GM12878 (cell line): Measurements from ENCODE around the gene STK26. TPM values are rescaled to one million over a fixed set of nuclear protein-coding genes. Genes with fewer than 3 reads are reported as not detected.

Experiments used
- ATAC-seq: fragments of 200-7000 bp; cut with Tn5 transposase; 3 replicates; pipeline ENCODE4 v1.9.1; 2020; ENCODE audit warnings: mild to moderate bottlenecking, moderate library complexity
- BruUV-seq: library from RNA; stranded (reverse); fragments of 400-500 nt; replicated peaks from 2 replicates; lab custom pipeline; 2021; lab: Mats Ljungman, UMichigan
- CTCF ChIA-PET: fragments of 300-600 bp; sonication (Branson Sonifier 250); formaldehyde crosslinking; extraction: SDS; loops from one replicate; lab custom pipeline; 2021; ENCODE audit warnings: inconsistent platforms; lab: Yijun Ruan, JAX
- POLR2A ChIA-PET: fragments of 350-600 bp; formaldehyde crosslinking; extraction: SDS; loops from one replicate; lab custom pipeline; 2021; ENCODE audit warnings: inconsistent platforms; lab: Charles Lee
- RAD21 ChIA-PET: fragments of 300-600 bp; sonication (Branson Sonifier 250); formaldehyde crosslinking; loops from one replicate; lab custom pipeline; 2023; ENCODE audit warnings: antibody characterized with exemption; ENCODE audit not compliant: unreplicated experiment; lab: Charles Lee
- SMC1A ChIA-PET: fragments of 300-600 bp; sonication (Branson Sonifier 250); formaldehyde crosslinking; loops from one replicate; lab custom pipeline; 2023; ENCODE audit not compliant: unreplicated experiment, uncharacterized antibody; lab: Charles Lee
- DNase-seq: peaks from one replicate; pipeline ENCODE4 v3.0.0-alpha.2; 2011; ENCODE audit warnings: low read depth, low spot score
- FAIRE-seq: peaks from 3 replicates; lab custom pipeline; 2011; peaks lifted over from hg19 to GRCh38; lab: Jason Lieb, UNC
- H2AFZ ChIP-seq: 2 replicates; pipeline ENCODE4 v1.6.0; 2011; ENCODE audit warnings: low read depth, low read length, control low read depth; ENCODE audit not compliant: control insufficient read depth
- H3K27ac ChIP-seq: 2 replicates; pipeline ENCODE4 v1.5.1; 2011; ENCODE audit warnings: control low read depth; ENCODE audit not compliant: control insufficient read depth, insufficient read depth
- H3K27me3 ChIP-seq, 2 experiments: replicated peaks in 1 of 2; 2 replicates each; pipeline versions ENCODE4 v1.6.0 to v1.6.1; 2011; ENCODE audit warnings: low read length in 1 of 2; ENCODE audit not compliant: control insufficient read depth in 2 of 2, insufficient read depth in 2 of 2
- H3K36me3 ChIP-seq, 2 experiments: 2 replicates each; pipeline ENCODE4 v1.5.1; 2011; ENCODE audit warnings: low read length in 1 of 2; ENCODE audit not compliant: control insufficient read depth in 2 of 2, insufficient read depth in 2 of 2
- H3K4me1 ChIP-seq: 2 replicates; pipeline ENCODE4 v1.6.1; 2011; ENCODE audit warnings: mild to moderate bottlenecking, low read length, moderate library complexity, mixed read lengths; ENCODE audit not compliant: control insufficient read depth, insufficient read depth
- H3K4me2 ChIP-seq: 2 replicates; pipeline ENCODE4 v1.6.0; 2011; ENCODE audit warnings: control low read depth; ENCODE audit not compliant: control insufficient read depth, insufficient read depth
- H3K4me3 ChIP-seq: fragments of 200-600 bp; sonication (generic); 2 replicates; pipeline ENCODE4 v1.5.1; 2016
- H3K79me2 ChIP-seq: 2 replicates; pipeline ENCODE4 v1.6.0; 2011; ENCODE audit warnings: low read length; ENCODE audit not compliant: control insufficient read depth, insufficient read depth
- H3K9ac ChIP-seq: 2 replicates; pipeline ENCODE4 v1.8.0; 2011; ENCODE audit warnings: low read length, control low read depth, mixed read lengths; ENCODE audit not compliant: control insufficient read depth, insufficient read depth
- H3K9me3 ChIP-seq: replicated peaks from 3 replicates; pipeline ENCODE4 v1.5.1; 2011; ENCODE audit warnings: mild to moderate bottlenecking, low read length; ENCODE audit not compliant: control insufficient read depth, insufficient read depth
- H4K20me1 ChIP-seq: 2 replicates; pipeline ENCODE4 v1.6.0; 2011; ENCODE audit not compliant: control insufficient read depth, insufficient read depth
- BHLHE40 ChIP-seq, 2 experiments: fragments of 450-650 bp in 1 of 2; IDR thresholded peaks; 2 replicates each; pipeline ENCODE4 v1.6.1; 2011 to 2017; ENCODE audit warnings: low read depth in 2 of 2, borderline replicate concordance in 1 of 2, improper control_type of control experiment in 1 of 2, low read length in 1 of 2, mild to moderate bottlenecking in 1 of 2
- FOXK2 ChIP-seq: fragments of 450-650 bp; IDR thresholded peaks from 2 replicates; pipeline ENCODE4 v1.6.1; 2017; ENCODE audit warnings: mild to moderate bottlenecking, moderate library complexity
- IKZF1 ChIP-seq: fragments of 450-650 bp; conservative IDR thresholded peaks from 2 replicates; pipeline ENCODE4 v1.6.1; 2017; ENCODE audit warnings: antibody characterized with exemption, mild to moderate bottlenecking
- JUNB ChIP-seq: IDR thresholded peaks from 2 replicates; pipeline ENCODE4 v1.6.1; 2016; ENCODE audit warnings: antibody characterized with exemption, mild to moderate bottlenecking
- PAX5 ChIP-seq: IDR thresholded peaks from 2 replicates; pipeline ENCODE4 v1.6.1; 2011; ENCODE audit warnings: low read depth, low read length, borderline replicate concordance
- PKNOX1 ChIP-seq: fragments of 450-650 bp; IDR thresholded peaks from 2 replicates; pipeline ENCODE4 v1.6.1; 2016; ENCODE audit warnings: mild to moderate bottlenecking
- PML ChIP-seq: IDR thresholded peaks from 2 replicates; pipeline ENCODE4 v1.6.1; 2012; ENCODE audit warnings: low read length, inconsistent platforms
- POLR2AphosphoS5 ChIP-seq: IDR thresholded peaks from 2 replicates; pipeline ENCODE4 v1.6.1; 2011; ENCODE audit warnings: mild to moderate bottlenecking, low read length, inconsistent platforms
- YY1 ChIP-seq: IDR thresholded peaks from 2 replicates; pipeline ENCODE4 v1.6.1; 2011; ENCODE audit warnings: low read depth, mild to moderate bottlenecking, low read length
- ZBTB40 ChIP-seq: fragments of 450-650 bp; IDR thresholded peaks from 2 replicates; pipeline ENCODE4 v1.6.1; 2016; ENCODE audit warnings: mild to moderate bottlenecking, moderate library complexity, borderline replicate concordance
- WGBS: methylation state at CpG from one replicate; pipeline ENCODE4 v1.1.6; 2016; ENCODE audit warnings: low lambda C conversion rate; ENCODE audit not compliant: insufficient replicate concordance, insufficient coverage; ENCODE audit errors: missing lambda C conversion rate; 5-methylcytosine and 5-hydroxymethylcytosine counted together
- in situ Hi-C: fragments of 300-500 bp; cut with MboI; formaldehyde crosslinking; loops from 9 replicates; pipeline ENCODE4 v1.14.3; 2018; ENCODE audit warnings: mixed read lengths
- intact Hi-C: fragments of 100-400 bp; cut with micrococcal nuclease; formaldehyde crosslinking; loops from one replicate; pipeline ENCODE4 v1.14.2; 2022; ENCODE audit not compliant: unreplicated experiment
- polyA plus RNA-seq, 11 experiments: library from polyadenylated mRNA; depleted of rRNA in 4 of 11; unstranded in 6 of 11; stranded (reverse) in 5 of 11; fragments of >200 nt; fragmentation: Nextera tagmentation in 4 of 11; fragmentation: Illumina TruSeq in 1 of 11; extraction: Ambion mirVana in 4 of 11; extraction: Trizol in 1 of 11; gene quantifications; 1 replicate in 1 of 11; 2 replicates in 10 of 11; pipeline versions ENCODE4 v1.2.1 to v1.2.3, GENCODE V29; 2011 to 2016; ENCODE audit warnings: inconsistent platforms in 2 of 11, missing spikeins in 2 of 11, low read depth in 1 of 11
- total RNA-seq, 4 experiments: library from RNA; depleted of rRNA in 3 of 4; stranded (reverse); fragments of >200 nt in 3 of 4; fragmentation: Illumina TruSeq in 1 of 4; extraction: Trizol in 1 of 4; gene quantifications; 2 replicates each; pipeline versions ENCODE4 v1.2.1 to v1.2.3, GENCODE V29; 2013 to 2021

The STK26 gene
- total and polyA plus RNA-seq, 10 of the 15 experiments (the other 5 are each of a cell fraction or from before 2014, with no cell fraction given) = 30.4 to 78.6 (median 58.8) TPM

- no peak for TF ChIP-seq ZBTB40
Measured at GRCh38 chrX:132119283-132119682, 96.2 kb downstream of the STK26 start (continued).

GRCh38 chrX:132119821-132120515 is 96.9 kb downstream of the STK26 start:
- Histone ChIP-seq H3K36me3 (no peaks in the 10 kb centered on the region), H3K9me3 (no peaks in the 10 kb centered on the region), H2AFZ (no peak overlapping the region), H3K9ac (no peak overlapping the region), H3K4me1 (no peaks in the 10 kb centered on the region), H3K27ac (no peak overlapping the region), H4K20me1 (no peaks in the 10 kb centered on the region), H3K27me3 (no peaks in the 10 kb centered on the region), H3K4me3 (no peak overlapping the region), H3K4me2 (no peak overlapping the region), H3K79me2 (no peaks in the 10 kb centered on the region)
- intact Hi-C loops = loop anchor here (5.0 kb wide), 1 partner anchor 53 kb away; no protein-coding TSS in a partner anchor
- POLR2A ChIA-PET = no interaction called here
- ATAC-seq (no peak), FAIRE-seq (no peak), DNase-seq (no peak)
- 29% methylated on average over 12 of the region's 12 CpGs for WGBS
- in situ Hi-C loops = no loop called here
- no TSS peak for BruUV-seq
- CTCF ChIA-PET = interaction anchor here (0.6 to 0.8 kb wide), 2 partner anchors 265 to 303 kb away, joined by 3 read pairs; no protein-coding TSS in a partner anchor
- TF ChIP-seq PKNOX1 (no peak), FOXK2 (no peak), IKZF1 (no peak), BHLHE40 (IDR thresholded peaks at IDR 0.05; ENCODE audit: borderline replicate concordance in 1 of 2, low read depth in 2 of 2, low read length in 1 of 2) (no peak), PAX5 (no peak), JUNB (no peak), POLR2AphosphoS5 (no peak), PML (no peak), YY1 (no peak)
- SMC1A ChIA-PET = interaction anchor here (0.8 kb wide), 1 partner anchor 28 kb away, joined by 3 read pairs; no protein-coding TSS in a partner anchor
- RAD21 ChIA-PET = no interaction called here
